G401 (cell line): ENCODE results near the gene SMARCA4. TPM values are rescaled to one million over a fixed set of nuclear protein-coding genes. Genes with fewer than 3 reads are reported as not detected.
"Not testable (repeated sequence)": the region's sequence is repeated elsewhere in the genome, so short reads cannot be mapped to it uniquely, and the experiment has no call there.

Experiments used
- DNase-seq: peaks from one replicate; pipeline ENCODE4 v3.0.0-alpha.2; 2015; ENCODE audit warnings: low spot score
- in situ Hi-C: cut with HindIII; loops from 2 replicates; pipeline ENCODE4 v1.10.0; 2016; ENCODE audit warnings: low sequenced_read_pairs, mixed read lengths
- total RNA-seq: library from RNA; depleted of rRNA; stranded (reverse); fragments of >200 nt; shearing (Covaris generic); gene quantifications from 2 replicates; pipeline ENCODE4 v1.2.3, GENCODE V29; 2014

SMARCA4 gene
- total RNA-seq, 1 experiment from 2014 or later = 281 TPM

GRCh38 chr19:10968527-10969135, 7.8 kb downstream of the SMARCA4 start:
- DNase-seq = no peak
- in situ Hi-C loops = no loop called here

GRCh38 chr19:10971107-10971726, 10.4 kb downstream of the SMARCA4 start:
- in situ Hi-C loops = no loop called here
- DNase-seq = no peak

GRCh38 chr19:10975374-10976130, 14.7 kb downstream of the SMARCA4 start:
- in situ Hi-C loops = no loop called here
- DNase-seq = no peak

- no peak for DNase-seq
- in situ Hi-C loops = no loop called here
Observed at GRCh38 chr19:10976131-10976892, 15.5 kb downstream of the SMARCA4 start.

GRCh38 chr19:10977742-10978092, 16.9 kb downstream of the SMARCA4 start:
- in situ Hi-C loops = no loop called here
- DNase-seq = no peak

- peak; percentile 80 for DNase-seq
- in situ Hi-C loops = no loop called here
Observed at GRCh38 chr19:10979951-10980381, 19.1 kb downstream of the SMARCA4 start.

- no peak for DNase-seq
- in situ Hi-C loops = no loop called here
Observed at GRCh38 chr19:10981252-10981895, 20.5 kb downstream of the SMARCA4 start.

GRCh38 chr19:10983026-10983425, 22.2 kb downstream of the SMARCA4 start:
- DNase-seq = no peak
- in situ Hi-C loops = no loop called here

- in situ Hi-C loops = no loop called here
- DNase-seq = no peak
Observed at GRCh38 chr19:10984166-10984735, 23.4 kb downstream of the SMARCA4 start.

GRCh38 chr19:10985502-10985901, 24.7 kb downstream of the SMARCA4 start:
- no peak for DNase-seq
- in situ Hi-C loops = no loop called here

- DNase-seq = no peak
- in situ Hi-C loops = no loop called here
Observed at GRCh38 chr19:10986301-10987127, 25.7 kb downstream of the SMARCA4 start.

GRCh38 chr19:10987571-10988297, 26.9 kb downstream of the SMARCA4 start:
- no peak for DNase-seq
- in situ Hi-C loops = no loop called here

- no peak for DNase-seq
- in situ Hi-C loops = no loop called here
Observed at GRCh38 chr19:10988380-10988779, 27.6 kb downstream of the SMARCA4 start.

GRCh38 chr19:10988921-10989320, 28.1 kb downstream of the SMARCA4 start:
- no peak for DNase-seq
- in situ Hi-C loops = no loop called here

- in situ Hi-C loops = no loop called here
- no peak for DNase-seq
Observed at GRCh38 chr19:10991076-10991475, 30.2 kb downstream of the SMARCA4 start.

GRCh38 chr19:10991521-10992081, 30.8 kb downstream of the SMARCA4 start:
- in situ Hi-C loops = no loop called here
- no peak for DNase-seq

- in situ Hi-C loops, DNase-seq: not testable (repeated sequence)
Observed at GRCh38 chr19:10992174-10992573, 31.3 kb downstream of the SMARCA4 start.
